GM23248 (cell line): Measurements from ENCODE around the gene MLLT10.

Experiments used
- EZH2 ChIP-seq: fragments of 200-600 bp; sonication (generic); IDR thresholded peaks from 2 replicates; pipeline ENCODE4 v1.6.1; 2018; ENCODE audit warnings: antibody characterized with exemption, mild to moderate bottlenecking; ENCODE audit not compliant: insufficient read depth, poor library complexity, severe bottlenecking
- EZH2phosphoT487 ChIP-seq: fragments of 200-600 bp; sonication (generic); IDR thresholded peaks from 2 replicates; pipeline ENCODE4 v1.6.1; 2018; ENCODE audit warnings: antibody characterized with exemption, moderate library complexity, mild to moderate bottlenecking, low read depth; ENCODE audit not compliant: insufficient read depth

GRCh38 chr10:21520509-21520908 is 13.5 kb upstream of the MLLT10 start:
- TF ChIP-seq EZH2 = no peak
- no peak for TF ChIP-seq EZH2phosphoT487
